Activated CD8-positive, alpha-beta memory T cell treated with anti-CD3 and anti-CD28 coated beads for 24 hours (primary cell): ENCODE data around the gene SH3BP5L.
"Not testable (repeated sequence)": the region's sequence is repeated elsewhere in the genome, so short reads cannot be mapped to it uniquely, and the experiment has no call there.

Experiments
- DNase-seq: peaks from one replicate; pipeline ENCODE4 v3.0.0-alpha.2; 2020

Gene SH3BP5L

GRCh38 chr1:248807067-248807737 is 18.5 kb downstream of the SH3BP5L start:
- peak; percentile 75 for DNase-seq

DNA sequence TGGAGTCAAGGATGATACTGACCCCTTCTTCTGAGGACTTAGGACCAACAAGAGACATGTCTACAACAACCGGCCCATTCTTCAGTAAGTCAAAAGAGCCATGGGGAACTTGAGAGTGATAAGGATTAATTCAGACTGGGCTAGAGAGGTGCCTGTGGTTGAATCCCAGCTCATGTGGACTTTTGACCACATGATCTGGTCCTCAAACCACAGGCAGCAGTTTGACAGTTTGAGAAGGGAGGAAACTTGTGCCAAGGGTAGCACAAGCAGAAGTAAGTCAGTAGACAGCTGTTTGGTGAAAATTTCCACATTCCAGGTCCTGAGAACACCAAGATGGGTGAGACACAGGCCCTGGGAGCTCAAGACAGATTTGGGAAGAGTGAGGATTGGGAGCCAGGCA is 19.8 kb downstream of the SH3BP5L start:
- DNase-seq, result no peak

- DNase-seq, result no peak
Observed at GRCh38 chr1:248804771-248805681, 20.7 kb downstream of the SH3BP5L start.

GRCh38 chr1:248803501-248803900 is 22.2 kb downstream of the SH3BP5L start:
- not testable (repeated sequence) for DNase-seq

DNA sequence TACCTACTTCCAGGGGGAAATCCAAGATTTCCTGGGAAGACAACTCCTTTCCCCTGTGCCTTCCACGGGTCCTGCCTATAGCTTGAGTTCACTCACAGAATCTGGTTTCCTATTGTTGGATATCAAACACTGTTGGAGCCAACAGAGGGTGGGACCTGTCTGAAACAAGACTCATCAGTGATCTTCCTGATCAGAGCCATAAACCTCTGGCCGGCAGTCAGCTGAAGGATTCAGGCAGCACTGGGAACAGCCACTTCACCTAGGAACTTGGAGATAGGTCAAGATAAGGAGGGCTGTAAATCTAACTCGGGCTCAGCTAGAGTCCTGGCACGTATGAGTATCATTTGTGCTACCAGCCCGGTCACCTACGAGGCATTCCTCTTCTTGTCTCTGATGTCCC is 23.3 kb downstream of the SH3BP5L start:
- no peak for DNase-seq

DNA sequence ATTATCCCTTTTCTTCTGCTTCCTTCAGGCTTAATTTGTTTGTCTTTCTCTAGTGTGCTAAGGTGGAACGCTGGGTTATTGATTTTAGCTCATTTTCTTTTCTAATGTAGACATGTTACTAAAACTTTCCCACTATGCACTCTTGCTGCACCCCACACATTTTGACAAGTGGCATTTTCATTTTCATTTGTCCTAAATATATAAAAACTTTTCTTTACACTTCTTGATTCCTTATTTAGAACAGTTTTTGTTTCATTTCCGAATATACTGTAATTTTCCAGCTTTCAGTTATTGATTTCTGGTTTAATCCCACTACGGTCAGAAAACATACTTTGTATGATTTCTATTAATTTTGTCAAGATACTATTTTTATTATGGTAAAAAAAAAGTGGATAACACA is 25.3 kb downstream of the SH3BP5L start:
- DNase-seq, result no peak

DNA sequence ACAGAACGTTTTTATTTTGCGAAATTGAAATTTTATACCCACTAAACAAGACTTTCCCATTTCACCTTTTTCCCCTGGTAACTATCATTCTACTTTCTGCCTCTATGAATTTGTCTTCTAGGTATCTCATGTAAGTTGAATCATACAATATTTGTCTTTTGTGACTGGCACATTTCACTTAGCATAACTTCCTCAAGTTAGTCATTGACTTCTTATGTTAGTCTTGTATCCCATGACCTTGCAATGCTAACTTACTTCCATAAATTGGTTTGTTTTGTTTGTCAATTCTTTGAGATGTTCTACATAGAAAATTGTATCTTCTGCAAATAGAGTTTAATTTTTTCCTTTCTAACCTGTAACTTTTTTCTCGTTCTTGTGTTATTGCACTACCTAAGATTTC is 26.9 kb downstream of the SH3BP5L start:
- no peak for DNase-seq

GRCh38 chr1:248794663-248795062 is 31.1 kb downstream of the SH3BP5L start:
- not testable (repeated sequence) for DNase-seq

DNA sequence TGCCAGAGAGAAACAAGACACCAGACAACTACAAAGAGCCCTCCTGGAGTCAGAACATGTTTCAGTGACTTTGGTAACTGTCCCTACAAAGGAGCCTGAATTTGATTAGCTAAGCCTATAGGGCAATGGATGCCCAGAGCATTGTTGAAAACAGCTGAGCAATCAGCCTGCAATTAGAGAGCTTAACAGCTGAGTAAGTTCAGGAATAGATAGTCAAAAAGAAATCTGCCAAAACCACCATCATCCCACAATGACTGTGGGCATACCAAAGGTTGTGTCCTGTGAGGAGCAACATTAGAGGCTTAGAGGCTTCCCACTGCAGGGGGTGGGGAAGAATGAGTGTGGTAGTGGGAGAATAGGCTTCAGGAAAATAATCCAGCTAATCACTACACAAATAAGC is 32.1 kb downstream of the SH3BP5L start:
- no peak for DNase-seq

DNA sequence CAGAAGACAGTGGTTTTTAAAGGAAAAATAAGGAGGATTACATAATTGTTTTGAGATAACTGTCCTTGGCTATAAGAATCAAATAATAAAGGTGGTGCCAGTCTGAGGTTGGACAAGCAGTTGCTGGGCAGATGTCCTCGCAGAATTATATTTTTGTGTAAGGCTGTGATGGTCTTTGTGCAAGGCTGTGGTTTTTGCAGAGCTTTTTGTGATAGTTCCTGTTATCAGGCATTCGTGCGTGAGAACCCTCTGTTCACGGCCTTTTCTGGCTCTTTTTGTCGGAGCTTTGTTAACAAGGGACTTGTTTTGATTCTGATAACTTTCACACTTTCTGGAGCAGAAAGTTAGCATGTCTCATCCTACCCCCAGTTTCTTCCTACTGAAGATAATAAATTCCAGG is 33.4 kb downstream of the SH3BP5L start:
- no peak for DNase-seq

DNA sequence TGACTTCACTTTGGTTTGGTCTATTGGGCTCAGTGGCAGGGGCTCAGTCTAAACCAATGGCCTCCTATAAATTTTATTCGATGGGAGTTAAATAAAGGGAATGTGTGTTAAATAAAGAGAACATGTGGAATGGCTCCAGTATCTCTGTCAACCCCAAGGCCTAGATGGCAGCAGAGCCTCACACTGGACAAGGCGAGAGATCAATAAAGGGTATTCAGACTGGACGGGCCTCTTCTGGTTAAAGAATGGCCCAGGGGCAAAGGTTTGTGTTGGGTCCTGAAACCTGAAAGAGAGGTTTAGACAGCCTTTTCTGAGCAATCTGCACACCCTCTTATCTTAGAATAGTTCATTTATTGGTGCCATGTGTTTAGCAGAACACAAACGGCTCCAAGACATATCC is 34.7 kb downstream of the SH3BP5L start:
- no peak for DNase-seq

- DNase-seq, result no peak
Observed at GRCh38 chr1:248790456-248790855, 35.3 kb downstream of the SH3BP5L start.

GRCh38 chr1:248789337-248789736 is 36.4 kb downstream of the SH3BP5L start:
- not testable (repeated sequence) for DNase-seq

DNA sequence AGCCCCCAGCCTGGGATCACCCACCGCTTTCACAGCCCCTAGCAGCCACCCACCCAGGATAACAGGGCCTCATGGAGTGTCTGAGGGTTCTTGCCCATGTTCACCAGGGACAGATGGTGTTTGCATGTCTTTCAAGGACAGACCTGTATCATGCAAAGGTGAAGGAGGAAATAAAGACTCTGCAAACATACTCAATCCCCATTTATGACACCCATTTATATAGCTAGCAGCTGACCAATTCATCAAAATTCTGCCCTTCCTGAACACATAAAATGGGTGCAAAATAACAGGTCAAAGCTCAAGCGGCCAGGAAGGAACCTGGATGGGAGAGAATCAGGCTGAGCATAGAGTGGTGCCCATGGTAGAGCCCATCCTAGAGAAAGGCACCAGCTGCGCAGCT is 37.4 kb downstream of the SH3BP5L start:
- no peak for DNase-seq

DNA sequence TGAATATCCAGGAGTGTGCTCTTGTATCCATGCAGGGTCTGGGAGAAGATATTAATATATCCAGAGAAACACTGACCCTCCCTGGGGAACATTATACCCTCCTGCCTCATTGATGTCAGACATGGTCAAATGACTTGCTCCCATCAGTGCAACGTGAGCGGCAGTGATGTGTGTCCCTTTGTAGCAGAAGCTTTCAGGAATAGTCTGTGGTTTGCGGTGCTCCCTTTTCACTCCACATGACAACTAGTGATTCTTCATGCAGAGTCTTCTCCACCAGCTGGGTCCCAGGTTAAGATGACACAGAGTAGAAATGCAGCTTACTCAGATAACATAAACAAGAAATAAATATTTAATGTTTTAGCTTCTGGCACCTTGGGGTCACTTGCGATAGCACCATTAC is 38.3 kb downstream of the SH3BP5L start:
- DNase-seq, result no peak

GRCh38 chr1:248786156-248786555 is 39.6 kb downstream of the SH3BP5L start:
- no peak for DNase-seq

GRCh38 chr1:248783367-248783766 is 42.3 kb downstream of the SH3BP5L start:
- DNase-seq, result no peak

DNA sequence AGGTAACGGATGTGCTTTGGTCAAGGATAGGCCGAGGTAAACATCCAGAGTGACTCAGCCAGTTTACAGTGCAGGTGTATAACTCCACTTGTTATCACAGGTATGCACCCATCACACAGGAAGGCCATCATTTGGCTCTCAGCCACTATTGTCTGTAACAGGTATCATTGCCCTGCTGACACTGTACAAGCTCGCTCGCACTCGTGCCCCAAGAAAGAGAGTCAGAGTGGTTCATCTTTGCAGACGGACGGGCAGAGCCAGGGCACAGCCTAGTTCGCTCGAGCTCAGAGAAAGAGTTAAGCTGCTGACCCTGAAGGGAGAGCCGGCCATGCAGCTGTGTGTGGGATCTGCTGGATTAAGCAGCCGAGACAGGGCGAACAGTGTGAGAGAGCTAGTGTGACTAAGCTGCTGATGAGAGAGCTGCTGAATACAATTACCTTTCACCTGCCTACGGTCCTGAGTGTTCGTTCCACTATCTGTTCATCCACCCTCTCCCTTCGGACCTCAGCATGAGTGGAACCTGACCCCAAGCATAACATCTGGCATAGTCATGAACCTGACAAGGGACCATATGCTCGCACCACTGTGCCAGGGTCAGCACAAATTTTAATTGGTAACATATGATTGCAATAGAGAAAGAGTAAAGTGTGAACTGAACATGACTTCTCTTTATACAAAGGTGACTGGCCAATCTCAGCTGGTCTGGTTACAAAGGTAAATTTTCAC is 43.1 kb downstream of the SH3BP5L start:
- DNase-seq, result no peak

GRCh38 chr1:248779350-248779749 is 46.4 kb downstream of the SH3BP5L start:
- DNase-seq, result no peak

DNA sequence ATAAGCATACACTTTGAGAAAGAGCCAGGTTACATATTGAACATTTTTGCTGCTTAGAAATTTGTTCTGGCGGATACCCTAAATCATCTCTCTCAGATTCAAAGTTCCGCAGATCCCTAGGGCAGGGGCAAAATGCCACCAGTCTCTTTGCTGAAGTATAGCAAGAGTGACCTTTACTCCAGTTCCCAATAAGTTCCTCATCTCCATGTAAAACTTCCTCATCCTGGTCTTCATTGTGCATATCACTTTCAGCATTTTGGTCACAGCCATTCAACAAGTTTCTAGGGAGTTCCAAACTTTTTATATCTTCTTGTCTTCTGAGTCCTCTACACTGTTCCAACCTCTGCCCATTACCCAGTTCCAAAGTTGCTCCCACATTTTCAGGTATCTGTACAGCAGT is 46.8 kb downstream of the SH3BP5L start:
- no peak for DNase-seq

DNA sequence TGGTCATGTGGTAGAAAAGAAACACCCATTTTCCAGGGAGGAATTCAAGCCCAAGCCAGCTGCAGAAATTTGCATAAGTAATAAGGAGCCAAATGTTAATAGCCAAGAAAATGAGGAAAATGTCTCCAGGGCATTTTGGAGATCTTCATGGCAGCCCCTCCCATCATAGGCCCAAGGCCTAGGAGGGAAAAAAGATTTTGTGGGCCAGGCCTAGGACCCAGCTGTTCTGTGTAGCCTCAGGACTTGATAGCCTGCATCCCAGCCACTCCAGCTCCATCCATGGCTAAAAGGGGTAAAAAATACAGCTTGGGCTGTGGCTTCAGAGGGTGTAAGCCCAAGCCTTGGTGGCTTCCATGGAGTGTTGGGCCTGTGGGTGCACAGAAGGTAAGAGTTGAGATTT is 48.7 kb downstream of the SH3BP5L start:
- DNase-seq, result no peak

- DNase-seq, result no peak
Observed at GRCh38 chr1:248775441-248775840, 50.3 kb downstream of the SH3BP5L start.
